ENCODE measurements around the gene CCDC51.
A peak's percentile ranks its signal among the peaks of the same experiment; 100 is the strongest.

The CCDC51 gene

DNA sequence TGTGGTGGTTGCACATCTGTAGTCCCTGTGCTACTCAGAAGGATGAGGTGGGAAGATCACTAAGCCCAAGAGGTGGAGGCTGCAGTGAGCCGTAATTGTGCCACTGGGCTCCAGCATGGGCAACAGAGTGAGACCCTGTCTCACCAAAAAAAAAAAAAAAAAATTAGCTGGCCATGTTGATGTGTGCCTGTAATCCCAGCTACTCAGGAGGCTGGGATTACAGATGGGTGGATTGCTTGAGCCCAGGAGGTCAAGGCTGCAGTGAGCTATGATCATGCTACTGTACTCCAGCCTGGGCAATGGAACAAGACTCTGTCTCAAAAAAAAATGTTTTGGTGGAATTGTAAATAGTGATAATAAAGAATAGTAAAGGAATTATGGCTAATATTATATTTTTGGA, 16.5 kb upstream of the CCDC51 start:
- H3K4me3 ChIP-seq (replicated peaks; ENCODE audit: low read depth, low read length), result no peak overlapping the region
- no peak for DNase-seq (ENCODE audit: low read depth)
- TF ChIP-seq, protein P1, sequence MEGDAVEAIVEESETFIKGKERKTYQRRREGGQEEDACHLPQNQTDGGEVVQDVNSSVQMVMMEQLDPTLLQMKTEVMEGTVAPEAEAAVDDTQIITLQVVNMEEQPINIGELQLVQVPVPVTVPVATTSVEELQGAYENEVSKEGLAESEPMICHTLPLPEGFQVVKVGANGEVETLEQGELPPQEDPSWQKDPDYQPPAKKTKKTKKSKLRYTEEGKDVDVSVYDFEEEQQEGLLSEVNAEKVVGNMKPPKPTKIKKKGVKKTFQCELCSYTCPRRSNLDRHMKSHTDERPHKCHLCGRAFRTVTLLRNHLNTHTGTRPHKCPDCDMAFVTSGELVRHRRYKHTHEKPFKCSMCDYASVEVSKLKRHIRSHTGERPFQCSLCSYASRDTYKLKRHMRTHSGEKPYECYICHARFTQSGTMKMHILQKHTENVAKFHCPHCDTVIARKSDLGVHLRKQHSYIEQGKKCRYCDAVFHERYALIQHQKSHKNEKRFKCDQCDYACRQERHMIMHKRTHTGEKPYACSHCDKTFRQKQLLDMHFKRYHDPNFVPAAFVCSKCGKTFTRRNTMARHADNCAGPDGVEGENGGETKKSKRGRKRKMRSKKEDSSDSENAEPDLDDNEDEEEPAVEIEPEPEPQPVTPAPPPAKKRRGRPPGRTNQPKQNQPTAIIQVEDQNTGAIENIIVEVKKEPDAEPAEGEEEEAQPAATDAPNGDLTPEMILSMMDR (IDR thresholded peaks at IDR 0.05; ENCODE audit: low read length, missing control alignments), result no peak

DNA sequence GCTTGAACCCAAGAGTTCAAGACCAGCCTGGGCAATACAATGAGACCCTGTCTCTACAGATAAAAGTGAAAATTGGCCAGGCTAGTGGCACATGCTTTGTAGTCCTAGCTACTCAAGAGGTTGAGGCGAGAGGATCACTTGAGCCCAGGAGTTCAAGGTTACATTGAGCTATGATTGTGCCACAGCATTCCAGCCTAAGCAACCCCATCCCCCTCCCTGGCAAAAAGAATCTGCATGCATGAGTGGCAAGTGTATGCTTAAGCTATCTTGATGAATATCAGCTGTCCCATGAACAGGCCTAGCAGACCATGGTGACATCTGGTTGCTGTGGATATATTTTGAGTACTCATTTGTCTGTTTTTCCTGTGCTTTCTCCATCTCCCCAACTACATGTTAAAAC, 11.4 kb upstream of the CCDC51 start:
- TF ChIP-seq, protein P1 (IDR thresholded peaks at IDR 0.05; ENCODE audit: low read length, missing control alignments), result no peak
- H3K4me3 ChIP-seq (replicated peaks; ENCODE audit: low read depth, low read length), result no peak overlapping the region
- DNase-seq (ENCODE audit: low read depth), result no peak

DNA sequence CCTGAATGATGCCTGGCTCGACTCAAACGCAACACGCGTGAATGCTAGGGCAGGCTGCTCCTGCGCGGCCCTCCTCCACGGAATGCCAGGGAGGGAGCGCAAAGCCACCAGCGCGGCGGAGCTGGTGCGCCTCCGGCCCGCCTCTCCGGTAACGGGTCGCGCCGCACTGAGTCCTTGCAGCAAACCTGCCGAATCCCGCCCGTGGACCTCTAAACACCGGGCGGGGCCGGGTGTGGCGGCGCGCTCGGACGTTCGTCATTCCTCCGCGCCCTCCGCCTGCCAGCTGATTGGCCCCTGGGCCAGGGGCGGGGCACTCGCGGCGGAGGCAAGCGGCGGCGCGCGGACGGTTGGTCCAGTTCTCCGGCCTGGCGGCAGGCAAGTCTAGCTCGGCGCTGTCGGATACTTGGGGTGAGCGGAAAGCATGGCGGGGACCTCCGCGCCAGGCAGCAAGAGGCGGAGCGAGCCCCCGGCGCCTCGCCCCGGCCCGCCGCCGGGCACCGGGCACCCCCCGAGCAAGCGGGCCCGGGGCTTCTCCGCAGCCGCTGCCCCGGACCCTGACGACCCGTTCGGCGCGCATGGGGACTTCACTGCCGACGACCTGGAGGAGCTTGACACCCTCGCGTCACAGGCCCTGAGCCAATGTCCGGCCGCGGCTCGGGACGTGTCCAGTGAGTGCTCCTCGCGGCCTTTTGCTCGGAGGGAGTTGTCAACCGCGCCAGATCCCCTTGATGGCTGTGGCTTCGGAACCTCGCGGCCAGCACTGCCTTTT, 6.7 kb upstream of the CCDC51 start, which contains the start of gene ATRIP:
Gene ATRIP, plus strand, starts transcription at position 313 of the 769 bp plus-strand sequence. Its CDS starts 109 bp downstream, at position 422.
- H3K4me3 ChIP-seq (replicated peaks; ENCODE audit: low read depth, low read length), result peak within 1 kb of the TSS; percentile 89
- TF ChIP-seq, protein P1 (IDR thresholded peaks at IDR 0.05; ENCODE audit: low read length, missing control alignments), result no peak
- peak; percentile 80 for DNase-seq (ENCODE audit: low read depth)

DNA sequence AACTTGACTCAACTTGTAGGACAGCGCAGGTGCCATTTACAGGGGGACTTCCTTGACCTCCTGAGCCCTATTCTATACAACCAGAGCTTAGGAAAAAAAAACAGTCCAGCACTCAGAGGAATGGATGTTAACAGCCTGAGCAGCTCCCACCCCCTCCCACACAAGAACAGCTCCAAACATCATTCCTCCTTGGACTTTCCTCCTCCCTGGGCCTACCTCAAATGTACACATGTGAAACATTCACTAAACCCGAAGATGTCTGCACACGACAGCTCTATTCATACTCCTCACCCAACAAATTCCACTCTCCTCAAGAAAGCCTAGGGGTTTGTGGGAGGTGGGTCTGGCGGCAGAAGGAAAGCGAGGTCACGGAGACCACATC, 6.1 kb upstream of the CCDC51 start:
- TF ChIP-seq, protein P1 (IDR thresholded peaks at IDR 0.05; ENCODE audit: low read length, missing control alignments), result no peak
- DNase-seq (ENCODE audit: low read depth), result no peak
- peak overlapping the region; percentile 89 for H3K4me3 ChIP-seq (replicated peaks; ENCODE audit: low read depth, low read length)

DNA sequence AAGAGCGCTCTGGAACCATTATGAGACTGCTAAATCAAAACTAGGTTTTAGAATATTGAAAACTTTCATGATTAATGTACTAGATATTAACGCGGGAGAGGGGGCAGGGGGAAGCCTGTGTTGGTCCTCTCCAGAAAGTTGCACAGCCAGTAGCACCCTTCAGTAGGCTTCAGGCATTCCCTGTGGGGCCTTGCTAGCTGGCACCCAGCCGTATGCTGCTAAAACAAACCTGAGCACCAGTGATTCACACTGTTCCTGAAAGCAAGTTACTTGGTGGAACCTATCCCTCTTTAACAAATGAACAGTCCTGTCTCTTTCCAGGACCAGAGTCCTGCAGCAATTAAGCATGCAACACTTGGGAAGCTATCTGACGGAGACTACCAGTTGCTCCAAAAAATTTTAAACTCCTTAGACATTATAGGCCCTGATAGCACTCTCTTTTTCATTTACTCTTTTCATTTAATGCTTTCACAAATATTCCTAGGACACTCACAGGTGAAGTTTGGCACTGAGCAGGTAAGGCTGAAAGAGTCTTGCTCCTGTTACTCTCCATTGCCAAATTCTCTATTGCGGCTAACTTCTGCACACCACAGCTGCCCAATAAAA, 5.5 kb upstream of the CCDC51 start:
- no peak for DNase-seq (ENCODE audit: low read depth)
- TF ChIP-seq, protein P1 (IDR thresholded peaks at IDR 0.05; ENCODE audit: low read length, missing control alignments), result no peak
- H3K4me3 ChIP-seq (replicated peaks; ENCODE audit: low read depth, low read length), result peak overlapping the region; percentile 89

DNA sequence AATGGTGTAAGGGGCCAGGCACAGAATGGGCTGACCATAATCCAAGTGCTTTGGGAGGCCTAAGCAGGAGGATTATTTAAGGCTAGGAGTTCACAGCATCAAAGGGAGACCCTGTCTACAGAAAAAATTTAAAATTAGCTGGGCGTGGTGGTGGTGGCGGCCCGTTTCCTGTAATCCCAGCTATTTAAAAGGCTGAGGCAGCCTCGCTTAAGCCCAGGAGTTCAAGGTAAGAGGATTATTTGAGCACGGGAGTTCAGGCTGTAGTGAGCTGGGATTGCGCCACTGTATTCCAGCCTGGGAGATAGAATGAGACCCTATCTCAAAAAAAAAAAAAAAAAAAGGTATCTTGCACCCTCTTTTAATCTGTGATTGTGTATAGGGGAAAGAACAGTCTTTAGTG, 2.0 kb upstream of the CCDC51 start:
- TF ChIP-seq, protein P1 (IDR thresholded peaks at IDR 0.05; ENCODE audit: low read length, missing control alignments), result no peak
- DNase-seq (ENCODE audit: low read depth), result no peak
- H3K4me3 ChIP-seq (replicated peaks; ENCODE audit: low read depth, low read length), result peak overlapping the region; percentile 95

Measured in fibroblast of pulmonary artery (primary cell).